PC-9 (cell line): Measurements from ENCODE around the gene CAPN3.

ENCODE experiments used
- EZH2 ChIP-seq: fragments of 200-600 bp; sonication (generic); IDR thresholded peaks from 2 replicates; pipeline ENCODE4 v1.8.0; 2017; ENCODE audit warnings: antibody characterized with exemption, low read depth
- TF ChIP-seq, protein P1 (sequence below): fragments of 200-600 bp; sonication (generic); conservative IDR thresholded peaks from 2 replicates; pipeline ENCODE4 v1.6.1; 2017; ENCODE audit warnings: mixed run types, antibody characterized with exemption, mild to moderate bottlenecking, moderate library complexity

DNA sequence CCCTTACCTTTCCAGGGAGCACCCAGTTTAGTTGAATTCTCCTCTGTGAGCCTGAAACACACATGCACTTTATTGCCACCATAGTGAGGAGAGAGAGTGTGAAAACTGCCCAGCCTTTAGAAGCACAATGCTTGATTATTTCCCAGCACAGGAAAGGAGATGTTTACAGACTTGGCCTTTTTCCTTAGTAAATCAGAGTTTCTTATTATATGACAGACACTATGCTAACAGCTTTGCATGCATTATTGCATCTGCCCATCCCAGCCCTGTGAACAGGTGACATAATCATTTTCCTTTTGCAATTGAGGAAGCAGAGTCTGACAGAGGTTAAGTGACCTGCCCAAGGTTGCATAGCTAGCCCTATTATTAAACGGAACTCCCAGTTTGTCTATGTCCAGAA is 36.5 kb downstream of the CAPN3 start:
- TF ChIP-seq, protein P1, sequence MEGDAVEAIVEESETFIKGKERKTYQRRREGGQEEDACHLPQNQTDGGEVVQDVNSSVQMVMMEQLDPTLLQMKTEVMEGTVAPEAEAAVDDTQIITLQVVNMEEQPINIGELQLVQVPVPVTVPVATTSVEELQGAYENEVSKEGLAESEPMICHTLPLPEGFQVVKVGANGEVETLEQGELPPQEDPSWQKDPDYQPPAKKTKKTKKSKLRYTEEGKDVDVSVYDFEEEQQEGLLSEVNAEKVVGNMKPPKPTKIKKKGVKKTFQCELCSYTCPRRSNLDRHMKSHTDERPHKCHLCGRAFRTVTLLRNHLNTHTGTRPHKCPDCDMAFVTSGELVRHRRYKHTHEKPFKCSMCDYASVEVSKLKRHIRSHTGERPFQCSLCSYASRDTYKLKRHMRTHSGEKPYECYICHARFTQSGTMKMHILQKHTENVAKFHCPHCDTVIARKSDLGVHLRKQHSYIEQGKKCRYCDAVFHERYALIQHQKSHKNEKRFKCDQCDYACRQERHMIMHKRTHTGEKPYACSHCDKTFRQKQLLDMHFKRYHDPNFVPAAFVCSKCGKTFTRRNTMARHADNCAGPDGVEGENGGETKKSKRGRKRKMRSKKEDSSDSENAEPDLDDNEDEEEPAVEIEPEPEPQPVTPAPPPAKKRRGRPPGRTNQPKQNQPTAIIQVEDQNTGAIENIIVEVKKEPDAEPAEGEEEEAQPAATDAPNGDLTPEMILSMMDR, result no peak
- TF ChIP-seq EZH2, result no peak
